ENCODE data around the gene RTN4. TPM values are rescaled to one million over a fixed set of nuclear protein-coding genes. Genes with fewer than 3 reads are reported as not detected.

The RTN4 gene
- total RNA-seq, 4 donors from 2014 or later, result 216 to 304 (median 228) TPM

DNA sequence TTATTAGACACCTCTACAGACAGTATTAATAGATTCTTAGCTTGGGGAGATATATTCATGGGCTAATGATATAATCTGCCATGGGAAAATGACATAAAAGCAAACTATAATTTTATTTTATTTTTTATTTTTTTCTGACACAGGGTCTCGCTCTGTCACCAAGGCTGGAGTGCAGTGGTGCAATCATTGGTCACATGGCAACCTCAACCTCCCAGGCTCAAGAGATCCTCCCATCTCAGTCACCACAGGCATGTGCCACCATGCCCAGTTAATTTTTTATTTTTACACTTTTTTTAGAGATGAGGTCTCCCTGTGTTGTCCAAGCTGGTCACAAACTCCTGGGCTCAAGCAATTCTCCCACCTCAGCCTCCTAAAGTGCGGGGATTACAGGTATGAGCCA is 39.3 kb downstream of the RTN4 start:
- Histone ChIP-seq H3K27ac (peak overlapping the region in 2 of 4 donors; percentile 16 to 51), H3K4me1 (peaks cover 27 to 99% (median 31%) of the 10 kb centered on the region in 3 donors), H3K4me3 (no peak overlapping the region), H3K36me3 (no peaks in the 10 kb centered on the region), H3K27me3 (no peaks in the 10 kb centered on the region), H3K9me3 (no peaks in the 10 kb centered on the region)
- 89 to 100% methylated on average over 1 to 2 of the region's 2 CpGs for WGBS, 2 donors (ENCODE audit: low coverage in 1 of 2)
- no peak for TF ChIP-seq POLR2A (IDR thresholded peaks at IDR 0.05)
- TF ChIP-seq, protein P1, sequence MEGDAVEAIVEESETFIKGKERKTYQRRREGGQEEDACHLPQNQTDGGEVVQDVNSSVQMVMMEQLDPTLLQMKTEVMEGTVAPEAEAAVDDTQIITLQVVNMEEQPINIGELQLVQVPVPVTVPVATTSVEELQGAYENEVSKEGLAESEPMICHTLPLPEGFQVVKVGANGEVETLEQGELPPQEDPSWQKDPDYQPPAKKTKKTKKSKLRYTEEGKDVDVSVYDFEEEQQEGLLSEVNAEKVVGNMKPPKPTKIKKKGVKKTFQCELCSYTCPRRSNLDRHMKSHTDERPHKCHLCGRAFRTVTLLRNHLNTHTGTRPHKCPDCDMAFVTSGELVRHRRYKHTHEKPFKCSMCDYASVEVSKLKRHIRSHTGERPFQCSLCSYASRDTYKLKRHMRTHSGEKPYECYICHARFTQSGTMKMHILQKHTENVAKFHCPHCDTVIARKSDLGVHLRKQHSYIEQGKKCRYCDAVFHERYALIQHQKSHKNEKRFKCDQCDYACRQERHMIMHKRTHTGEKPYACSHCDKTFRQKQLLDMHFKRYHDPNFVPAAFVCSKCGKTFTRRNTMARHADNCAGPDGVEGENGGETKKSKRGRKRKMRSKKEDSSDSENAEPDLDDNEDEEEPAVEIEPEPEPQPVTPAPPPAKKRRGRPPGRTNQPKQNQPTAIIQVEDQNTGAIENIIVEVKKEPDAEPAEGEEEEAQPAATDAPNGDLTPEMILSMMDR (IDR thresholded peaks at IDR 0.05), result no peak
- no peak for ATAC-seq

DNA sequence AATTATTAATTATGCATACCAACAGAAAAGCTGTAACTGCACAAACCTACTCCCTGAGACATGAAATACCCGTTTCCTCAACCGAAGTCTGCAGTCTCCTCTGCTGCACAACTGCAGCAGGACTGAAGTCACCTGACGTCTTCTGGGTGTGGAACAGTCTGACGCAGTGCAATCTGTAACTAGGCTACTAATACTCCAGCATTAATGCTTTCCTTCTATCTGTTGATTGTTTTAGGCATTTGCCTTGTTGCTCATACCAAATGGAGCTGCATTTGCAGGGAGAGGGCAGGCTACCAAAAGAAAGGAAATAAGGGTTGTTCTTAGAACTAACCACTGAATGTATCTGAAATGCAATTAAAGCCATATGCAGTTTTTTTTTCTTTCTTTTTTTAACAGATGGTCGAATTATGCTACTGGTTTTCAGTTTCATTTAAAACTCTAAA is 40.1 kb downstream of the RTN4 start:
- WGBS, 2 donors (ENCODE audit: low coverage in 1 of 2), result 1 to 2% methylated on average over 5 of the region's 5 CpGs
- peak overlapping the region; percentile 33 to 47 for H3K4me3 ChIP-seq
- ATAC-seq, result peak; percentile 85
- peak overlapping the region in 3 of 4 donors; percentile 28 to 51 (median 49) for H3K27ac ChIP-seq
- TF ChIP-seq POLR2A (IDR thresholded peaks at IDR 0.05), result no peak
- no peak for TF ChIP-seq EP300 (IDR thresholded peaks at IDR 0.05)
- TF ChIP-seq, protein P1 (IDR thresholded peaks at IDR 0.05), result no peak
- TF ChIP-seq POLR2AphosphoS5 (IDR thresholded peaks at IDR 0.05), result no peak
- peaks cover 27 to 99% (median 31%) of the 10 kb centered on the region in 3 donors for H3K4me1 ChIP-seq
- no peaks in the 10 kb centered on the region for H3K36me3 ChIP-seq
- H3K27me3 ChIP-seq, result no peaks in the 10 kb centered on the region
- H3K9me3 ChIP-seq, result no peaks in the 10 kb centered on the region

- TF ChIP-seq, protein P1 (IDR thresholded peaks at IDR 0.05), result no peak
- TF ChIP-seq POLR2AphosphoS5 (IDR thresholded peaks at IDR 0.05) (no peak), EP300 (IDR thresholded peaks at IDR 0.05) (no peak), POLR2A (IDR thresholded peaks at IDR 0.05) (no peak)
- Histone ChIP-seq H3K27me3 (no peaks in the 10 kb centered on the region), H3K9me3 (no peaks in the 10 kb centered on the region), H3K36me3 (no peaks in the 10 kb centered on the region), H3K4me3 (peak overlapping the region; percentile 33 to 47), H3K4me1 (peaks cover 27 to 100% (median 27%) of the 10 kb centered on the region in 3 donors), H3K27ac (peak overlapping the region in 3 of 4 donors; percentile 28 to 51 (median 49))
- WGBS, 2 donors (ENCODE audit: low coverage in 1 of 2), result 13 to 14% methylated on average over 7 of the region's 7 CpGs
- ATAC-seq, result no peak
Measured at GRCh38 chr2:55009277-55010060, 40.8 kb downstream of the RTN4 start.

- ATAC-seq, result no peak
- Histone ChIP-seq H3K4me1 (peaks cover 16 to 100% (median 17%) of the 10 kb centered on the region in 3 donors), H3K4me3 (no peak overlapping the region), H3K9me3 (no peaks in the 10 kb centered on the region), H3K27ac (no peak overlapping the region), H3K36me3 (no peaks in the 10 kb centered on the region), H3K27me3 (no peaks in the 10 kb centered on the region)
- 20 to 47% methylated on average over 3 of the region's 3 CpGs for WGBS, 2 donors (ENCODE audit: low coverage in 1 of 2)
- TF ChIP-seq, protein P1 (IDR thresholded peaks at IDR 0.05), result no peak
- TF ChIP-seq EP300 (IDR thresholded peaks at IDR 0.05), result no peak
- no peak for TF ChIP-seq POLR2AphosphoS5 (IDR thresholded peaks at IDR 0.05)
Measured at GRCh38 chr2:55006306-55006705, 43.9 kb downstream of the RTN4 start.

All from gastroesophageal sphincter (tissue), 4 donors.